CD14-positive monocyte (primary cell): ENCODE results near the gene GUCY2F. TPM values are rescaled to one million over a fixed set of nuclear protein-coding genes. Genes with fewer than 3 reads are reported as not detected.

Source experiments
- DNase-seq, 3 donors: peaks; one replicate each; pipeline ENCODE4 v3.0.0-alpha.2; 2011 to 2022
- H2AFZ ChIP-seq: 2 replicates; pipeline ENCODE4 v1.6.0; 2012; ENCODE audit warnings: mild to moderate bottlenecking, low read depth, low read length, inconsistent platforms; ENCODE audit not compliant: insufficient read depth, poor library complexity, severe bottlenecking
- H3K27ac ChIP-seq, 2 donors: 1 replicate in 1 of 2; 2 replicates in 1 of 2; pipeline ENCODE4 v1.5.1; 2012 to 2013; ENCODE audit warnings: low read length in 2 of 2, control low read depth in 1 of 2, inconsistent platforms in 1 of 2, low read depth in 1 of 2, mild to moderate bottlenecking in 1 of 2
- H3K27me3 ChIP-seq, 2 donors: one replicate each; pipeline versions ENCODE4 v1.6.0 to v1.6.1; 2011 to 2013; ENCODE audit warnings: low read length in 2 of 2; ENCODE audit not compliant: control insufficient read depth in 2 of 2, insufficient read depth in 2 of 2
- H3K36me3 ChIP-seq, 2 donors: replicated peaks in 1 of 2; 1 replicate in 1 of 2; 2 replicates in 1 of 2; pipeline versions ENCODE4 v1.5.1 to v1.6.1; 2012 to 2013; ENCODE audit warnings: low read length in 2 of 2, control low read depth in 1 of 2, inconsistent platforms in 1 of 2, mild to moderate bottlenecking in 1 of 2; ENCODE audit not compliant: insufficient read depth in 2 of 2, control insufficient read depth in 1 of 2
- H3K4me1 ChIP-seq, 2 donors: 1 replicate in 1 of 2; 2 replicates in 1 of 2; pipeline versions ENCODE4 v1.5.1 to v1.6.1; 2012 to 2013; ENCODE audit warnings: low read length in 2 of 2, control low read depth in 1 of 2, inconsistent platforms in 1 of 2, mild to moderate bottlenecking in 1 of 2, moderate library complexity in 1 of 2; ENCODE audit not compliant: insufficient read depth in 2 of 2, control insufficient read depth in 1 of 2
- H3K4me2 ChIP-seq: replicated peaks from 2 replicates; pipeline ENCODE3; 2012; ENCODE audit warnings: low read length, moderate library complexity, mild to moderate bottlenecking; ENCODE audit not compliant: poor library complexity, severe bottlenecking; ENCODE audit errors: extremely low read depth
- H3K4me3 ChIP-seq, 3 experiments: fragments of 200-600 bp in 1 of 3; sonication (generic) in 1 of 3; replicated peaks in 1 of 3; 1 replicate in 2 of 3; 2 replicates in 1 of 3; pipeline ENCODE4 v1.5.1; 2011 to 2013; ENCODE audit warnings: low read length in 3 of 3, mild to moderate bottlenecking in 3 of 3, control low read depth in 2 of 3, low read depth in 2 of 3, inconsistent platforms in 1 of 3, moderate library complexity in 1 of 3
- H3K79me2 ChIP-seq: 2 replicates; pipeline ENCODE4 v1.6.0; 2012; ENCODE audit warnings: mild to moderate bottlenecking, control low read depth, inconsistent platforms, low read length, moderate library complexity; ENCODE audit not compliant: insufficient read depth
- H3K9ac ChIP-seq: 2 replicates; pipeline ENCODE4 v1.6.0; 2017; ENCODE audit warnings: low read length, mild to moderate bottlenecking; ENCODE audit not compliant: insufficient read depth, poor library complexity, severe bottlenecking
- H3K9me3 ChIP-seq, 2 donors: replicated peaks in 1 of 2; 1 replicate in 1 of 2; 2 replicates in 1 of 2; pipeline versions ENCODE4 v1.5.1 to v1.6.1; 2012 to 2013; ENCODE audit warnings: low read length in 2 of 2, control low read depth in 1 of 2; ENCODE audit not compliant: control insufficient read depth in 1 of 2, insufficient read depth in 1 of 2
- H4K20me1 ChIP-seq: 2 replicates; pipeline ENCODE4 v1.6.0; 2012; ENCODE audit warnings: mild to moderate bottlenecking, low read length, control low read depth, moderate library complexity; ENCODE audit not compliant: insufficient read depth
- H3K27ac Mint-ChIP-seq, 7 donors: one replicate each; pipeline ENCODE4 v1.8.0; 2020; ENCODE audit warnings: mild to moderate bottlenecking in 7 of 7, mixed read lengths in 7 of 7, moderate library complexity in 6 of 7, inconsistent platforms in 2 of 7
- H3K27me3 Mint-ChIP-seq, 3 donors: one replicate each; pipeline ENCODE4 v1.8.0; 2021 to 2022; ENCODE audit warnings: low read depth in 3 of 3, mild to moderate bottlenecking in 3 of 3, mixed read lengths in 3 of 3, moderate library complexity in 3 of 3, inconsistent platforms in 1 of 3
- H3K36me3 Mint-ChIP-seq, 2 donors: one replicate each; pipeline ENCODE4 v1.8.0; 2020; ENCODE audit warnings: mixed read lengths in 2 of 2, inconsistent platforms in 1 of 2, mild to moderate bottlenecking in 1 of 2
- H3K4me1 Mint-ChIP-seq: one replicate; pipeline ENCODE4 v1.8.0; 2020; ENCODE audit warnings: mild to moderate bottlenecking, mixed read lengths
- H3K4me3 Mint-ChIP-seq, 2 donors: one replicate each; pipeline ENCODE4 v1.8.0; 2020; ENCODE audit warnings: mild to moderate bottlenecking in 2 of 2, mixed read lengths in 2 of 2, moderate library complexity in 1 of 2
- H3K9me3 Mint-ChIP-seq, 7 donors: one replicate each; pipeline ENCODE4 v1.8.0; 2020 to 2022; ENCODE audit warnings: mixed read lengths in 7 of 7, mild to moderate bottlenecking in 6 of 7, moderate library complexity in 6 of 7, inconsistent platforms in 2 of 7
- WGBS: methylation state at CpG from one replicate; pipeline ENCODE4 v1.1.5; 2013; ENCODE audit warnings: missing lambda C conversion rate; ENCODE audit not compliant: insufficient coverage; 5-methylcytosine and 5-hydroxymethylcytosine counted together
- intact Hi-C, 2 donors: fragments of 100-400 bp; cut with micrococcal nuclease; formaldehyde crosslinking; loops; one replicate each; pipeline versions ENCODE4 v1.15.0 to v1.15.1; 2023
- polyA plus RNA-seq, 3 donors: library from polyadenylated mRNA; depleted of rRNA in 1 of 3; unstranded in 2 of 3; stranded (reverse) in 1 of 3; fragments of 300-500 nt in 2 of 3; fragments of >200 nt in 1 of 3; fragmentation: Illumina TruSeq in 2 of 3; gene quantifications; 1 replicate in 2 of 3; 2 replicates in 1 of 3; pipeline ENCODE4 v1.2.3, GENCODE V29; 2012 to 2021
- TF ChIP-seq, protein P1 (sequence below): fragments of 200-600 bp; IDR thresholded peaks from one replicate; pipeline ENCODE4 v1.8.0; 2022; ENCODE audit warnings: antibody characterized with exemption, mild to moderate bottlenecking

Gene GUCY2F
- polyA plus RNA-seq, 3 donors: not detected

DNA sequence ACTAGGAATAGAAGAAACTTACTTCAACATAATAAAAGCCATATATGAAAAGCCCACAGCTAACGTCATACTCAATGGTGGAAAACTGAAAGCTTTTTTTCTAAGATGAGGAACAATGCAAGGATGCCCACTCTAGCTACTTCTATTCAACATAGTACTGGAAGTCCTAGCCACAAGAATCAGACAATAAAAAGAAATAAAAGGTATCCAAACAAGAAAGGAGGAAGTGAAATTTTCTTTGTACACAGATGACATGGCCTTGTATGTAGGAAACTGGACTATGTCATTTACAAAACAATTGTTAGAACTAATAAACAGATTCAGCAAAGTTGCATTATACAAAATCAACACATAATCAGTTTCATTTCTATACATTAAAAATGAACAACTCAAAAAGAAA lies 29.2 kb upstream of the GUCY2F start:
- Mint-ChIP-seq H3K27ac (no peak overlapping the region), H3K9me3 (peaks cover 0 to 2% (median 0%) of the 10 kb centered on the region in 7 donors), H3K27me3 (peaks cover 0 to 6% (median 2%) of the 10 kb centered on the region in 3 donors), H3K36me3 (no peaks in the 10 kb centered on the region), H3K4me1 (no peaks in the 10 kb centered on the region), H3K4me3 (no peak overlapping the region)
- Histone ChIP-seq H3K27me3 (no peaks in the 10 kb centered on the region), H3K4me3 (no peak overlapping the region), H3K4me1 (no peaks in the 10 kb centered on the region), H3K79me2 (no peaks in the 10 kb centered on the region), H3K9ac (no peak overlapping the region), H3K27ac (no peak overlapping the region), H4K20me1 (no peaks in the 10 kb centered on the region), H3K9me3 (no peaks in the 10 kb centered on the region), H3K4me2 (no peak overlapping the region), H3K36me3 (no peaks in the 10 kb centered on the region), H2AFZ (no peak overlapping the region)
- intact Hi-C loops: no loop called here
- WGBS: no CpG with 5 or more reads among the region's 1 CpG
- DNase-seq: no peak
- TF ChIP-seq, protein P1, sequence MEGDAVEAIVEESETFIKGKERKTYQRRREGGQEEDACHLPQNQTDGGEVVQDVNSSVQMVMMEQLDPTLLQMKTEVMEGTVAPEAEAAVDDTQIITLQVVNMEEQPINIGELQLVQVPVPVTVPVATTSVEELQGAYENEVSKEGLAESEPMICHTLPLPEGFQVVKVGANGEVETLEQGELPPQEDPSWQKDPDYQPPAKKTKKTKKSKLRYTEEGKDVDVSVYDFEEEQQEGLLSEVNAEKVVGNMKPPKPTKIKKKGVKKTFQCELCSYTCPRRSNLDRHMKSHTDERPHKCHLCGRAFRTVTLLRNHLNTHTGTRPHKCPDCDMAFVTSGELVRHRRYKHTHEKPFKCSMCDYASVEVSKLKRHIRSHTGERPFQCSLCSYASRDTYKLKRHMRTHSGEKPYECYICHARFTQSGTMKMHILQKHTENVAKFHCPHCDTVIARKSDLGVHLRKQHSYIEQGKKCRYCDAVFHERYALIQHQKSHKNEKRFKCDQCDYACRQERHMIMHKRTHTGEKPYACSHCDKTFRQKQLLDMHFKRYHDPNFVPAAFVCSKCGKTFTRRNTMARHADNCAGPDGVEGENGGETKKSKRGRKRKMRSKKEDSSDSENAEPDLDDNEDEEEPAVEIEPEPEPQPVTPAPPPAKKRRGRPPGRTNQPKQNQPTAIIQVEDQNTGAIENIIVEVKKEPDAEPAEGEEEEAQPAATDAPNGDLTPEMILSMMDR: no peak

DNA sequence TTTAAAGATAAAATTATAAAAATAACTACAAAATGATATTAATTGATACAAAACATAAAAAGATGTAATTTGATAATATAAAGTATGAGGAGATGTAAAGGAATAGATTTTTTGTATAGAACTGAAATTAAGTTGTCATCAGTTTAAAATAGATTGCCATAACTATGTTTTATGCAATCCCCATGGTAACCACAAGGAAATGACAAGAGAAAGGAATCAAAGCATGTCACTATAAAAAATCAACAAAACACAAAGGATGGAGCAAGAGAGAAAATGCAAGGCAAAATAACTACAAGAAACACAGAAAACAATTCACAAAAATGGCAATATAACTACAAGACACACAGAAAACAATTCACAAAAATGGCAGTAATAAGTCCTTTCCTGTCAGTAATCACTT lies 27.0 kb upstream of the GUCY2F start:
- Histone ChIP-seq H4K20me1 (no peaks in the 10 kb centered on the region), H2AFZ (no peak overlapping the region), H3K4me2 (no peak overlapping the region), H3K9me3 (no peaks in the 10 kb centered on the region), H3K4me3 (no peak overlapping the region), H3K79me2 (no peaks in the 10 kb centered on the region), H3K27ac (no peak overlapping the region), H3K4me1 (no peaks in the 10 kb centered on the region), H3K9ac (no peak overlapping the region), H3K36me3 (no peaks in the 10 kb centered on the region), H3K27me3 (no peaks in the 10 kb centered on the region)
- peaks cover 0 to 2% (median 0%) of the 10 kb centered on the region in 7 donors for H3K9me3 Mint-ChIP-seq
- H3K4me3 Mint-ChIP-seq: no peak overlapping the region
- peaks cover 0 to 6% (median 0%) of the 10 kb centered on the region in 3 donors for H3K27me3 Mint-ChIP-seq
- no peak overlapping the region for H3K27ac Mint-ChIP-seq
- intact Hi-C loops: no loop called here
- H3K4me1 Mint-ChIP-seq: no peaks in the 10 kb centered on the region
- no peaks in the 10 kb centered on the region for H3K36me3 Mint-ChIP-seq
- DNase-seq: no peak
- TF ChIP-seq, protein P1: no peak
